Progenitor cell of endocrine pancreas (in vitro differentiated cells): ENCODE data around the gene NOL12. TPM values are rescaled to one million over a fixed set of nuclear protein-coding genes. Genes with fewer than 3 reads are reported as not detected.

Experiments
- DNase-seq: peaks from one replicate; pipeline ENCODE4 v3.0.0; 2021; ENCODE audit warnings: low spot score; ENCODE audit not compliant: unreplicated experiment
- H3K27ac Mint-ChIP-seq: 2 replicates; pipeline ENCODE4 v1.8.0; 2021; ENCODE audit warnings: mild to moderate bottlenecking, moderate library complexity, mixed read lengths
- H3K27me3 Mint-ChIP-seq: 2 replicates; pipeline ENCODE4 v1.8.0; 2021; ENCODE audit warnings: mixed read lengths
- H3K36me3 Mint-ChIP-seq: 2 replicates; pipeline ENCODE4 v1.8.0; 2022; ENCODE audit warnings: mixed read lengths; ENCODE audit not compliant: insufficient read depth
- H3K4me1 Mint-ChIP-seq: 2 replicates; pipeline ENCODE4 v1.8.0; 2021; ENCODE audit warnings: low read depth, mixed read lengths
- H3K4me3 Mint-ChIP-seq: 2 replicates; pipeline ENCODE4 v1.8.0; 2021; ENCODE audit warnings: low read depth, mild to moderate bottlenecking, moderate library complexity, mixed read lengths
- H3K9me3 Mint-ChIP-seq: 2 replicates; pipeline ENCODE4 v1.8.0; 2021; ENCODE audit warnings: low read depth, mixed read lengths
- CTCF ChIP-seq: fragments of 200-600 bp; sonication (generic); IDR thresholded peaks from one replicate; pipeline ENCODE4 v1.5.0; 2021; ENCODE audit warnings: antibody characterized with exemption, mild to moderate bottlenecking; ENCODE audit not compliant: unreplicated experiment
- total RNA-seq: library from RNA; stranded (reverse); gene quantifications from 2 replicates; pipeline ENCODE4 v1.2.1, GENCODE V29; 2021

NOL12 gene
- total RNA-seq, 1 donor from 2014 or later: 17.1 TPM

GRCh38 chr22:37725551-37726240 is 39.6 kb downstream of the NOL12 start:
- Mint-ChIP-seq H3K4me3 (no peak overlapping the region), H3K27me3 (no peaks in the 10 kb centered on the region), H3K27ac (no peak overlapping the region), H3K4me1 (peaks cover 3% of the 10 kb centered on the region), H3K36me3 (peaks cover 26% of the 10 kb centered on the region), H3K9me3 (no peaks in the 10 kb centered on the region)
- no peak for DNase-seq
- TF ChIP-seq CTCF: no peak

- Mint-ChIP-seq H3K36me3 (peaks cover 26% of the 10 kb centered on the region), H3K27ac (no peak overlapping the region), H3K27me3 (no peaks in the 10 kb centered on the region), H3K4me3 (no peak overlapping the region), H3K4me1 (peaks cover 6% of the 10 kb centered on the region), H3K9me3 (no peaks in the 10 kb centered on the region)
- DNase-seq: no peak
- no peak for TF ChIP-seq CTCF
These were observed 40.2 kb downstream of the NOL12 start for GRCh38 chr22:37726241-37726887.

DNA sequence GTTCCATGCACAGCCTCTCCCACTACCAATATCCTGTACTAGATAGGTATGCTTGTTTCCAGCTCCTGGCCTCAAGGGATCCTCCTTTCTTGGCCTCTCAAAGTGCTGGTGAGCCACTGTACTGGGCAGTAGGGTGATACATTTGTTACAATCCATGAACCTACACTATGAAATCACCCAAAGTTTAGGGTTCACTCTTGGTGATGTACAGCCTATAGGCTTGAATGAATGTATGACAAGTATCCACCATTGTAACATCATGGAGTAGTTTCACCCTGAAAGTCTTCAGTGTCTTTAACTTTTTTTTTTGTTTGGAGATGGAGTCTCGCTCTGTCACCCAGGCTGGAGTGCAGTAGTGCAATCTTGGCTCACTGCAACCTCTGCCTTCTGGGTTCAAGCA is 42.5 kb downstream of the NOL12 start:
- Mint-ChIP-seq H3K36me3 (peaks cover 21% of the 10 kb centered on the region), H3K27ac (no peak overlapping the region), H3K4me1 (peaks cover 20% of the 10 kb centered on the region), H3K27me3 (no peaks in the 10 kb centered on the region), H3K9me3 (no peaks in the 10 kb centered on the region), H3K4me3 (no peak overlapping the region)
- DNase-seq: no peak
- TF ChIP-seq CTCF: no peak

- no peaks in the 10 kb centered on the region for H3K9me3 Mint-ChIP-seq
- DNase-seq: no peak
- peaks cover 6% of the 10 kb centered on the region for H3K36me3 Mint-ChIP-seq
- H3K4me3 Mint-ChIP-seq: peak overlapping the region; percentile 52
- H3K27me3 Mint-ChIP-seq: no peaks in the 10 kb centered on the region
- H3K4me1 Mint-ChIP-seq: peaks cover 33% of the 10 kb centered on the region
- TF ChIP-seq CTCF: peak; percentile 44
- H3K27ac Mint-ChIP-seq: peak overlapping the region; percentile 95
These were observed 45.8 kb downstream of the NOL12 start for GRCh38 chr22:37731804-37732471.

- Mint-ChIP-seq H3K4me1 (peaks cover 33% of the 10 kb centered on the region), H3K27me3 (peaks cover under 1% of the 10 kb centered on the region), H3K4me3 (no peak overlapping the region), H3K9me3 (no peaks in the 10 kb centered on the region), H3K36me3 (peaks cover 9% of the 10 kb centered on the region), H3K27ac (peak overlapping the region; percentile 95)
- TF ChIP-seq CTCF: no peak
- no peak for DNase-seq
These were observed 46.8 kb downstream of the NOL12 start for GRCh38 chr22:37732699-37733607.
